ENCODE results near the gene ZNF318.

DNA sequence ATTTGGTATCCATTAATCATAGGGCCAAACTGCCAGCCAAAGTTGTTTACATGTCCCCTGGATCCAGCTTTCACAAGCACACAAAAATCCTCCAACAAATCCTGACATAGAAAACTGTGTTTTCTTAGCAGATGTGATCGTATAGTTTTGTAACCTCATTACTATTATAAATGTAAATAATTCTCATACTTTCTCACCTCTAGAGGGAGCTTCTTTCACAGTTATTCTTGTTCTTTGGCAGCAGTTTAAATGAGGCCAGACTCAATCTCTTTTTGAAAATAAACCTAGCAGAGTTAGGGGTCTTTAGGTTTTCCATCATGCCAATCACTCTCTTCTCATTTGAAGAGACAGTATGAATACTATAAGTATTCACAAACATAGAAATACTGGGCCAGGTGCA, 17.0 kb upstream of the ZNF318 start:
- TF ChIP-seq REST (IDR thresholded peaks at IDR 0.05; ENCODE audit: low read depth, low read length): no peak
- no peak for TF ChIP-seq RCOR1 (IDR thresholded peaks at IDR 0.05; ENCODE audit: low read length)
- TF ChIP-seq, protein P1, sequence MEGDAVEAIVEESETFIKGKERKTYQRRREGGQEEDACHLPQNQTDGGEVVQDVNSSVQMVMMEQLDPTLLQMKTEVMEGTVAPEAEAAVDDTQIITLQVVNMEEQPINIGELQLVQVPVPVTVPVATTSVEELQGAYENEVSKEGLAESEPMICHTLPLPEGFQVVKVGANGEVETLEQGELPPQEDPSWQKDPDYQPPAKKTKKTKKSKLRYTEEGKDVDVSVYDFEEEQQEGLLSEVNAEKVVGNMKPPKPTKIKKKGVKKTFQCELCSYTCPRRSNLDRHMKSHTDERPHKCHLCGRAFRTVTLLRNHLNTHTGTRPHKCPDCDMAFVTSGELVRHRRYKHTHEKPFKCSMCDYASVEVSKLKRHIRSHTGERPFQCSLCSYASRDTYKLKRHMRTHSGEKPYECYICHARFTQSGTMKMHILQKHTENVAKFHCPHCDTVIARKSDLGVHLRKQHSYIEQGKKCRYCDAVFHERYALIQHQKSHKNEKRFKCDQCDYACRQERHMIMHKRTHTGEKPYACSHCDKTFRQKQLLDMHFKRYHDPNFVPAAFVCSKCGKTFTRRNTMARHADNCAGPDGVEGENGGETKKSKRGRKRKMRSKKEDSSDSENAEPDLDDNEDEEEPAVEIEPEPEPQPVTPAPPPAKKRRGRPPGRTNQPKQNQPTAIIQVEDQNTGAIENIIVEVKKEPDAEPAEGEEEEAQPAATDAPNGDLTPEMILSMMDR (IDR thresholded peaks at IDR 0.05): peak; percentile 76

Measured in SK-N-SH (cell line).